ENCODE measurements around the gene C14orf93.
A peak's percentile ranks its signal among the peaks of the same experiment; 100 is the strongest.
"Not testable (repeated sequence)": the region's sequence is repeated elsewhere in the genome, so short reads cannot be mapped to it uniquely, and the experiment has no call there.

Gene C14orf93

DNA sequence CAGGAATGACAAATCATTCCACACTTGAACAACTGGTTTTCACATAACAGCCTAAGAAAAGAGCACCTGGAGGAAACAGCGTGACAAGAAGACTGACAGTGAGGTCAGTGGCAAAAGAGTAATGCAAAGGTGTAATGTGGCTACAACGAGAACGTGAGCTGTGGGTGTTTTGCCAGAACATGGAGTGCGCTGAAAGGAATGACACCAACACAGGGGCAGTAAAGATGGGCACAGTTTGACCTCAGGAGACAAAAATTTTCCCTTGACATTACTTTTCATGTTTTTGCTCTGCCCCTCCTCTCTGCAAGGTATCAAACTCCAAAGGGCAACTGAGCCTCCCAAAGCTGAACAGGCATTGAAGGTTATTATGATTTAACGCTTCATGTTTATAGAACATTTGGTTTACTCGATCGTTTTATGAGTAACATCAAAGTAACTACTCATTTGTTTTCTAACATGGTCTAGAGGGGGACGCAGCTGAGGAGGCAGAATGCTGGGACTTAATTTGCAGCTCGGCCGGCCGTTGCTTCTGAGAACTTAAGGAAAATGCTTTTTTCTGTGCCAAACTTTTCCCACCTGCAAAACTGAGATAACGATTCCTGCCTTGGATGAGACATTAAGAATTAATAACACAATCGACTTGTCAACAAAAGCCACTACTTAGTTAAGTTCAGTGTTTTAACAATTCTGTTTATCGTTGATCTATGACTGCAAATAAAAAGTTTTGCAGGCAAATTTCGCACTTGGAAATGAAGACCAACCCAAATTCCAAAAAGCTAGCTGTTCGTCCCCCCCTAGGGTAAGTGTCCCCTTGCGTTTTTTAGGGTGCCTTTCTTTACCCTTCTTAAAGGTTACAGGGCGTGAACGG lies 54.0 kb downstream of the C14orf93 start:
- H3K27ac ChIP-seq = peak overlapping the region; percentile 94
- H3K4me3 ChIP-seq (ENCODE audit: low read depth in 1 of 2, low read length in 1 of 2) = peak overlapping the region; percentile 72 to 85
- H3K36me3 ChIP-seq = no peaks in the 10 kb centered on the region
- TF ChIP-seq, protein P1, sequence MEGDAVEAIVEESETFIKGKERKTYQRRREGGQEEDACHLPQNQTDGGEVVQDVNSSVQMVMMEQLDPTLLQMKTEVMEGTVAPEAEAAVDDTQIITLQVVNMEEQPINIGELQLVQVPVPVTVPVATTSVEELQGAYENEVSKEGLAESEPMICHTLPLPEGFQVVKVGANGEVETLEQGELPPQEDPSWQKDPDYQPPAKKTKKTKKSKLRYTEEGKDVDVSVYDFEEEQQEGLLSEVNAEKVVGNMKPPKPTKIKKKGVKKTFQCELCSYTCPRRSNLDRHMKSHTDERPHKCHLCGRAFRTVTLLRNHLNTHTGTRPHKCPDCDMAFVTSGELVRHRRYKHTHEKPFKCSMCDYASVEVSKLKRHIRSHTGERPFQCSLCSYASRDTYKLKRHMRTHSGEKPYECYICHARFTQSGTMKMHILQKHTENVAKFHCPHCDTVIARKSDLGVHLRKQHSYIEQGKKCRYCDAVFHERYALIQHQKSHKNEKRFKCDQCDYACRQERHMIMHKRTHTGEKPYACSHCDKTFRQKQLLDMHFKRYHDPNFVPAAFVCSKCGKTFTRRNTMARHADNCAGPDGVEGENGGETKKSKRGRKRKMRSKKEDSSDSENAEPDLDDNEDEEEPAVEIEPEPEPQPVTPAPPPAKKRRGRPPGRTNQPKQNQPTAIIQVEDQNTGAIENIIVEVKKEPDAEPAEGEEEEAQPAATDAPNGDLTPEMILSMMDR (IDR thresholded peaks at IDR 0.05) = no peak
- no peaks in the 10 kb centered on the region for H3K27me3 ChIP-seq
- H3K4me1 ChIP-seq (ENCODE audit: control insufficient read depth in 1 of 2, insufficient read depth in 1 of 2, low read depth in 1 of 2, low read length in 1 of 2) = peaks cover 54 to 58% of the 10 kb centered on the region in 2 experiments
- no peaks in the 10 kb centered on the region for H3K9me3 ChIP-seq

DNA sequence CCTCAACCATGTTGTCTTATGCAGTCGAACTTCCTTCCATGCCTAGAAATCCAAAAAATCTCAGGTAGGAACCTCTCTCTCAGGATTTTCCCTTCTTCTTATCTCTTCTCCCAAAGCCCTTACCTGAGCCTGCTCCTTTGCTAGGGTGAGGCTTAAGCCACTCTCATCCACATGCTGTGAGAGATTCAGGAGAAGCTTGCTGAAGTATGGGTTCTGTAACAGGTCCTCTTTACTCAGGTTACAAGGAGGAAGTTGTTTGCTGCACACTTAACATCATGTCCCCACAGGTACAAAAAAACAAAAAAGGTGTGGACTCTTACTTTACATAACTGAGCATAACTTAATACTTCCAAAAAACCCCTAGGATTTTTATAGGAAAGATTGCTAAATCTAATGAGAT lies 57.5 kb downstream of the C14orf93 start:
- TF ChIP-seq, protein P1 (IDR thresholded peaks at IDR 0.05) = no peak
- H3K4me1 ChIP-seq (ENCODE audit: control insufficient read depth in 1 of 2, insufficient read depth in 1 of 2, low read depth in 1 of 2, low read length in 1 of 2) = peaks cover 55 to 64% of the 10 kb centered on the region in 2 experiments
- H3K27me3 ChIP-seq = no peaks in the 10 kb centered on the region
- peak overlapping the region; percentile 89 for H3K27ac ChIP-seq
- no peaks in the 10 kb centered on the region for H3K9me3 ChIP-seq
- H3K36me3 ChIP-seq = peaks cover 17% of the 10 kb centered on the region
- H3K4me3 ChIP-seq (ENCODE audit: low read depth in 1 of 2, low read length in 1 of 2) = peak overlapping the region; percentile 50 to 60

DNA sequence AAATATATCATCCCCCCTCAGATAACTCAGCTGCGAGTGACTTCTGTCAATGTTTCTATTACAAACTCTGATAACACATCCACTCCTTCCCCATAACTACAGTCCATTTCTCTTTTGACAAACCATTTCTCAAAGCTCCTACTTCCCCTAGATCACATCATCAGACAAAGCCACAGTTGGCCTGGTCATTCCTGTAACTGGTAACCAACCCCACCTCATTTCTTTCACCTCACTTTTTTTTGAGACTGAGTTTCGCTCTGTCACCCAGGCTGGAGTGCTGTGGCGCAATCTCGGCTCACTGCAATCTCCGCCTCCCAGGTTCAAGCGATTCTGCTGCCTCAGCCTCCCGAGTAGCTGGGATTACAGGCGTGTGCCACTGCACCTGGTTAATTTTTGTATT lies 58.1 kb downstream of the C14orf93 start:
- TF ChIP-seq, protein P1 (IDR thresholded peaks at IDR 0.05) = peak; percentile 33
- peaks cover 50 to 59% of the 10 kb centered on the region in 2 experiments for H3K4me1 ChIP-seq (ENCODE audit: control insufficient read depth in 1 of 2, insufficient read depth in 1 of 2, low read depth in 1 of 2, low read length in 1 of 2)
- not testable (repeated sequence) for H3K9me3 ChIP-seq, H3K27me3 ChIP-seq
- peak overlapping the region; percentile 50 to 60 for H3K4me3 ChIP-seq (ENCODE audit: low read depth in 1 of 2, low read length in 1 of 2)
- H3K36me3 ChIP-seq = peaks cover 23% of the 10 kb centered on the region
- H3K27ac ChIP-seq = peak overlapping the region; percentile 89

DNA sequence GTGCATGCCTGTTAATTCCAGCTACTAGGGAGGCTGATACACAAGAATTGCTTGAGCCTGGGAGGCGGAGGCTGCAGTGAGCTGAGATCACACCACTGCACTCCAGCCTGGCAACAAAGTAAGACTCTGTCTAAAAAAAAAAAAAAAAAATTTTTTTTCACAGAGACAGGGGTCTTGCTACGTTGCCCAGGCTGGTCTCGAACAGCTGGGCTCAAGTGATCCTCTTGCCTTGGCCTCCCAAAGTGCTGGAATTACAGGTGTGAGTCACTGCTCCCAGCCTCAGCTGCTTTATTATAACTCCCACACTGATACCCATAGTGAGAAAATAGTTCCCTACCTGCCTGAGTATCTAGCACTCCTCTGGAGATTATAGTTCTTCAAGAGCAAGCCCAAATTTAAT lies 64.3 kb downstream of the C14orf93 start:
- H3K4me1 ChIP-seq (ENCODE audit: control insufficient read depth in 1 of 2, insufficient read depth in 1 of 2, low read depth in 1 of 2, low read length in 1 of 2) = peaks cover 3 to 7% of the 10 kb centered on the region in 2 experiments
- H3K27me3 ChIP-seq = no peaks in the 10 kb centered on the region
- H3K36me3 ChIP-seq = peaks cover 50% of the 10 kb centered on the region
- no peak overlapping the region for H3K27ac ChIP-seq
- TF ChIP-seq, protein P1 (IDR thresholded peaks at IDR 0.05) = no peak
- no peak overlapping the region for H3K4me3 ChIP-seq (ENCODE audit: low read depth in 1 of 2, low read length in 1 of 2)
- no peaks in the 10 kb centered on the region for H3K9me3 ChIP-seq

DNA sequence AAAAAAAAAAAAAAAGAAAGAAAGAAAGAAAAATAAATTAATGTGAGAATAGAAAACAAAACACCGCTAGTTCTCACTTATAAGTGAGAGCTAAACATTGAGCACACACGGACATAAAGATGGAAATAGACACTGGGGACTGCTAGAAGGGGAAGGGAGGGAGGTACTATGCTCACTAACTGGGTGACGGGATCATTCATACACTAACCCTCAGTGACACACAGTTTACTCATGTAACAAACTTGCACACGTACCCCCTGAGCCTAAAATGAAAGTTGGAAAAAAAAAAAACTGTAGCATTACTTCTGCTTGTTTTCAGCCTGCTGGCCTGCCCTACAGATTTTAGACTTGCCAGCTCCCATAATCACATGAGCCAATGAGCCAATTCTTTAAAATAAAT lies 70.3 kb downstream of the C14orf93 start:
- no peaks in the 10 kb centered on the region for H3K9me3 ChIP-seq
- peaks cover 20% of the 10 kb centered on the region for H3K36me3 ChIP-seq
- H3K27me3 ChIP-seq = no peaks in the 10 kb centered on the region
- TF ChIP-seq, protein P1 (IDR thresholded peaks at IDR 0.05) = no peak
- H3K27ac ChIP-seq = no peak overlapping the region
- H3K4me3 ChIP-seq (ENCODE audit: low read depth in 1 of 2, low read length in 1 of 2) = no peak overlapping the region
- H3K4me1 ChIP-seq (ENCODE audit: control insufficient read depth in 1 of 2, insufficient read depth in 1 of 2, low read depth in 1 of 2, low read length in 1 of 2) = no peaks in the 10 kb centered on the region
